Measurements from ENCODE around the gene RAB4B. TPM values are rescaled to one million over a fixed set of nuclear protein-coding genes. Genes with fewer than 3 reads are reported as not detected.
"Not testable (repeated sequence)": the region's sequence is repeated elsewhere in the genome, so short reads cannot be mapped to it uniquely, and the experiment has no call there.

RAB4B gene
- total and polyA plus RNA-seq, 12 donors, result 11.0 to 62.5 (median 14.5) TPM

- intact Hi-C loops (cut with DNase I), result no loop called here
- Histone ChIP-seq H3K4me3 (no peak overlapping the region), H3K27me3 (no peaks in the 10 kb centered on the region), H3K27ac (no peak overlapping the region), H3K9me3 (no peaks in the 10 kb centered on the region), H3K36me3 (peaks cover 0 to 89% (median 81%) of the 10 kb centered on the region in 9 donors), H3K4me1 (peaks cover 0 to 15% (median 7%) of the 10 kb centered on the region in 9 donors)
- DNase-seq (no peak), ATAC-seq (no peak)
- WGBS, 2 donors, result 92 to 95% methylated on average over 7 of the region's 7 CpGs
- no peak for TF ChIP-seq CTCF (IDR thresholded peaks at IDR 0.05)
These were observed 14.5 kb upstream of the RAB4B start for GRCh38 chr19:40763526-40763925.

DNA sequence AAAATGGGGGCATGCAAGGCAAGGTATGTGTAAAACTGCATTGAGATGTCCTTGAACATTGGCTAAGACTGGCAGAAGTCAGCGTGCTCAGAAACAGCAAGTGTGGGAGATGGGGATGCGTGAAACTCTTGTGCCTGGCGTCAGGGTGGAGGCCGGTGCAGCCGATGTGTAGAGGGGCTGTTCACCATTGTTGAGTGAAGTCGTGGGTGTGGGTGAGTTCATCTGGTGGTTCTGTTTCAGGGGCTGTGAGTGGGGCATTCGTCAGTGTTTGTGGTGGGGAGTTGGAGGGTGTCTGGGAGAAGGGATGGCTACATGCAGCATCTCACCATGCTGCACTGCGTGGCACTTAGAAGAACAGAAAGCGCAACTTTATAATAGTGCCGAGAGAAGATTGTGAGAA is 14.1 kb upstream of the RAB4B start:
- TF ChIP-seq CTCF (IDR thresholded peaks at IDR 0.05), result no peak
- no peak overlapping the region for H3K27ac ChIP-seq
- WGBS, 2 donors, result 89 to 92% methylated on average over 10 of the region's 10 CpGs
- H3K27me3 ChIP-seq, result no peaks in the 10 kb centered on the region
- no peak for ATAC-seq
- no peak for DNase-seq
- intact Hi-C loops (cut with DNase I), result no loop called here
- H3K4me1 ChIP-seq, result peaks cover 0 to 15% (median 7%) of the 10 kb centered on the region in 9 donors
- H3K4me3 ChIP-seq, result no peak overlapping the region
- H3K36me3 ChIP-seq, result peaks cover 0 to 85% (median 77%) of the 10 kb centered on the region in 9 donors
- H3K9me3 ChIP-seq, result no peaks in the 10 kb centered on the region

- not testable (repeated sequence) for ATAC-seq
These were observed 11.7 kb upstream of the RAB4B start for GRCh38 chr19:40766385-40766784.

DNA sequence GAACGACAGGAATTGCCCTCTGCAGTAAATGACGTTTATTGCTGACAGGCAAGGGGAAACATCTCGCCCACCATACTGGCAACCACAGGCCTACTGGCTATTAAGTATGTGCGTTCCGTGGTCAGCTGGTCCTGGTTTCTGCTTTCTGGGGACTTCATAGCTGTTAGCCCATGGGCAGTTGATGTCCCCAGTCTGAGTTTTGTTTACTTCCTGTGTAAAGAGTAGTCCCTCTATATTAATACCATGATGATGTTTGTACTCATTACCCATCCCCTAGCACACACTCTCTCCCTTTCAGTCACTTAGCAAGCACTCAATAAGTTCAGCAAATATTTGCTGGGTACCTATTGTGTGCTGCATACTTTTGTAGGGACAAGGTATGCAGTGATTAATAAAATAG is 9.2 kb upstream of the RAB4B start:
- Histone ChIP-seq H3K27ac (no peak overlapping the region), H3K4me1 (peaks cover 0 to 8% (median 0%) of the 10 kb centered on the region in 9 donors), H3K9me3 (peaks cover 0 to 4% (median 0%) of the 10 kb centered on the region in 11 donors), H3K27me3 (no peaks in the 10 kb centered on the region), H3K36me3 (peaks cover 0 to 38% (median 28%) of the 10 kb centered on the region in 9 donors), H3K4me3 (no peak overlapping the region)
- no peak for TF ChIP-seq CTCF (IDR thresholded peaks at IDR 0.05)
- no peak for ATAC-seq
- DNase-seq, result no peak
- WGBS, 2 donors, result 81 to 88% methylated on average over 5 of the region's 5 CpGs
- intact Hi-C loops (cut with DNase I), result no loop called here

More at GRCh38 chr19:40766385-40766784, 11.7 kb upstream of the RAB4B start:
- H3K27me3 ChIP-seq; H3K9me3 ChIP-seq; H3K4me1 ChIP-seq; H3K27ac ChIP-seq; H3K4me3 ChIP-seq; DNase-seq; intact Hi-C loops (cut with DNase I): not testable (repeated sequence)
- peaks cover 0 to 60% (median 52%) of the 10 kb centered on the region in 9 donors for H3K36me3 ChIP-seq
- WGBS, 2 donors, result 97 to 98% methylated on average over 13 of the region's 13 CpGs

GRCh38 chr19:40771101-40771862 is 6.8 kb upstream of the RAB4B start:
- ATAC-seq; H3K27me3 ChIP-seq; H3K4me1 ChIP-seq; H3K27ac ChIP-seq; intact Hi-C loops (cut with DNase I); H3K9me3 ChIP-seq; H3K4me3 ChIP-seq; DNase-seq: not testable (repeated sequence)
- peaks cover 0 to 14% (median 5%) of the 10 kb centered on the region in 9 donors for H3K36me3 ChIP-seq
- 92 to 94% methylated on average over 10 of the region's 10 CpGs for WGBS, 2 donors

Measured in heart right ventricle (tissue), 16 donors.